SK-N-MC (cell line): ENCODE measurements around the gene ZSWIM3.

Experiments
- DNase-seq: peaks from one replicate; pipeline ENCODE4 v3.0.0-alpha.2; 2011; ENCODE audit warnings: low read depth, low spot score
- H3K27ac ChIP-seq: fragments of 200-600 bp; sonication (generic); 2 replicates; pipeline ENCODE4 v1.5.1; 2016; ENCODE audit warnings: mixed run types
- H3K36me3 ChIP-seq: fragments of 200-600 bp; sonication (generic); 2 replicates; pipeline ENCODE4 v1.6.1; 2017; ENCODE audit warnings: antibody characterized with exemption, low read length, mixed read lengths; ENCODE audit not compliant: insufficient read depth
- H3K4me3 ChIP-seq: fragments of 200-600 bp; sonication (generic); 2 replicates; pipeline ENCODE4 v1.5.1; 2016
- H3K9ac ChIP-seq: fragments of 200-600 bp; sonication (generic); 2 replicates; pipeline ENCODE4 v1.8.0; 2017; ENCODE audit warnings: mixed run types, mixed read lengths; ENCODE audit not compliant: insufficient read length
- H3K9me3 ChIP-seq: fragments of 200-600 bp; sonication (generic); 2 replicates; pipeline ENCODE4 v1.6.1; 2017; ENCODE audit warnings: low read depth, mild to moderate bottlenecking, antibody characterized with exemption, low read length, moderate library complexity, mixed read lengths
- EZH2 ChIP-seq: fragments of 200-600 bp; sonication (generic); IDR thresholded peaks from one replicate; pipeline ENCODE4 v1.6.1; 2017; ENCODE audit warnings: antibody characterized with exemption
- FOXP2 ChIP-seq: optimal IDR thresholded peaks from 2 replicates; pipeline ENCODE3; 2011; ENCODE audit warnings: mild to moderate bottlenecking, moderate library complexity; ENCODE audit not compliant: insufficient read depth; ENCODE audit errors: extremely low read length, control extremely low read depth
- POLR2AphosphoS5 ChIP-seq: IDR thresholded peaks from 2 replicates; pipeline ENCODE4 v1.6.1; 2012; ENCODE audit warnings: mild to moderate bottlenecking, low read depth, low read length, borderline replicate concordance

The ZSWIM3 gene

DNA sequence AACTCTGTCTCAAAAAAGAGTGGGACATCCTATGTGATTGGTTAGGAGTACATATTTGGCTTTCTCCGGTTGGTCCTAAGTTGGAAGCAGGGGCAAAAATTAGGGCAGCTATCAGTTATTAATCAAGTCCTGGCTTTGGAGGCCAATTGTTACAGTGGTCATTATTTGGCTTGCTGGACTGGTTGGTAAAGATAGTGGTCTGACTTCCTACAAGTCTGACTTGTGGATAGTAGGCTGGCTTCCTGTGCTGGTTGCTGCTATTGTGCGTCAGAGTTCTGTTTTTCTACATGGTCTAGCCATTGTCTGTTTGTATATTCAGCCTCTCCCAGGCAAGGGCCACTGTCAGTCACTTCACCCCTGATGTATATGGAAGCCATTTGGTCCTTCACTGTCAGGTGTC is 7.2 kb upstream of the ZSWIM3 start:
- TF ChIP-seq EZH2, result no peak
- no peak for TF ChIP-seq FOXP2
- TF ChIP-seq POLR2AphosphoS5, result no peak
- H3K36me3 ChIP-seq, result no peaks in the 10 kb centered on the region
- no peaks in the 10 kb centered on the region for H3K9me3 ChIP-seq
- no peak overlapping the region for H3K27ac ChIP-seq
- no peak overlapping the region for H3K9ac ChIP-seq
- no peak for DNase-seq
- H3K4me3 ChIP-seq, result no peak overlapping the region

DNA sequence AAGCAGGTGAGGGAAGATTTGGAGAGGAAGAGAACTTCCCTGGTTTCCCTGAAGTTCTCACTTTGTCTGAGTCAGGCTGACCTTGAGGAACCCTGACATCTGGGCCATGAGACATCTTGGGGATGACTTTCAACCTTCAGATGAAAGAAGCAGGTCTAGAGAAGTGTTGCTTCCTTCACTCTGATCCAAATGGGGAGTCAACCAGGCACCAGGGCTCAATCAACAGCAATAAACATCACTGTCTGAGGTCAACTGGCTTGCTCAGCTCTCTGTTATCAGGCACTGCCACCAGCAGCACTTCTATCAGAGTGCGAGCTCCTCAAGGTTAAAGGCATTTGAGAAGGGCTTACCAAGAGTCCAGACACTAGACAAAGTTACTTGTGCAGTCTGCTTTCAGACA is 6.5 kb upstream of the ZSWIM3 start:
- Histone ChIP-seq H3K36me3 (no peaks in the 10 kb centered on the region), H3K27ac (no peak overlapping the region), H3K9ac (no peak overlapping the region), H3K9me3 (no peaks in the 10 kb centered on the region), H3K4me3 (no peak overlapping the region)
- TF ChIP-seq EZH2, result no peak
- no peak for TF ChIP-seq POLR2AphosphoS5
- DNase-seq, result no peak

DNA sequence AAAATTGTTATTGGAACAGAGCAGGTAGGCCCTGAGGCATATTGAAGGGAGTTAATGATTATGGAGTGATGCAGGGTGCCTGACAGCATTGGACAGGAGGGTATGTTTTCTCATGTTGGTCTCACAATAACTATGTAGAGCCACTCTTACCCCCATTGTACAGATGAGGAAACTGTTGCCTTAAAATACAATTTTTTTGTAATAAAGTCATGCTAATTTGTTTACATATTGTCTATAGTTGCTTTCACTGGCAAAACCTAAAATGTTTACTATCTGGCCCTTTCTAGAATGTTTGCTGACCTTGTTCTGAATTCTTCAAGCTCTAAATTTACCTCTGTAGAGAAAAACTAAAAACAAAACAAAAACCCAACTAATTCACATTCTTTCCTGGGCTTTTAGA is 5.9 kb upstream of the ZSWIM3 start:
- Histone ChIP-seq H3K9ac (no peak overlapping the region), H3K36me3 (no peaks in the 10 kb centered on the region), H3K27ac (no peak overlapping the region), H3K4me3 (no peak overlapping the region), H3K9me3 (no peaks in the 10 kb centered on the region)
- DNase-seq, result no peak
- TF ChIP-seq FOXP2 (no peak), EZH2 (no peak), POLR2AphosphoS5 (no peak)

DNA sequence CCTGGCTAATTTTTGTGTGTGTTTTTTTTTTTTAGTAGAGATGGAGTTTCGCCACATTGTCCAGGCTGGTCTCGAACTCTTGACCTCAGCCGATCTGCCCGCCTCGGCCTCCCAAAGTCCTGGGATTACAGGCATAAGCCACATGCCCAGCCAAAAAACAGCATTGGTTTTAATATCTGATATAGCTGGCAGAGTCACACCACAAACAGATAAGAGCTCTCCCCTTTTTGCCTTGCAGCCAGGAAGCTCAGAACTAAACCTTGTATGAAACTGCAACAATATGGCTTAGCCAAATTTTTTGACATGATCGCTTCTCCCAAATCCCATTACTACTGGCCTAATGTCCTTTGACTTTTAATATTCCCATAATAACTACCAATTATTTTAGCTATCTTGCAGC is 5.1 kb upstream of the ZSWIM3 start:
- no peaks in the 10 kb centered on the region for H3K36me3 ChIP-seq
- TF ChIP-seq POLR2AphosphoS5, result no peak
- no peak for TF ChIP-seq EZH2
- TF ChIP-seq FOXP2, result no peak
- no peaks in the 10 kb centered on the region for H3K9me3 ChIP-seq
- H3K4me3 ChIP-seq, result no peak overlapping the region
- DNase-seq, result no peak
- H3K27ac ChIP-seq, result no peak overlapping the region
- no peak overlapping the region for H3K9ac ChIP-seq

DNA sequence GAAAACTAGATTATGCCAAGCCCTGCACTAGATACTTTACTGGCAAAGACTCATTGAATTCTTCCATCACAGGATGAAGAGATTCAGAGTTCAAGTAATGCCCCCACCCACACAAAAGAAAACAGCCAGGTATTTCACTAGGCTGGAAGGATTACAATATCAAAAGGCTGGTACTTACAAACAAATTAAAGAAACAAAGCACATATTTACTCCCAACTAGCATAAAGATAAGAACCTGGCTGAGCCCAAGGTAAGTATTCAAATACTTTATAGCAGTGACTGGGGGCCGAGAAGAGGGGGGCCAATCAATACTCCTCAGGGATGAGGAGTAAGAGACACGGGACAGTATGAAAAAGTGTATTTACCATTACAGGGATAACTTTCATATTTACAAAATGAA is 3.9 kb upstream of the ZSWIM3 start:
- DNase-seq, result no peak
- H3K27ac ChIP-seq, result no peak overlapping the region
- H3K9me3 ChIP-seq, result no peaks in the 10 kb centered on the region
- no peak for TF ChIP-seq FOXP2
- H3K4me3 ChIP-seq, result no peak overlapping the region
- no peaks in the 10 kb centered on the region for H3K36me3 ChIP-seq
- no peak overlapping the region for H3K9ac ChIP-seq

DNA sequence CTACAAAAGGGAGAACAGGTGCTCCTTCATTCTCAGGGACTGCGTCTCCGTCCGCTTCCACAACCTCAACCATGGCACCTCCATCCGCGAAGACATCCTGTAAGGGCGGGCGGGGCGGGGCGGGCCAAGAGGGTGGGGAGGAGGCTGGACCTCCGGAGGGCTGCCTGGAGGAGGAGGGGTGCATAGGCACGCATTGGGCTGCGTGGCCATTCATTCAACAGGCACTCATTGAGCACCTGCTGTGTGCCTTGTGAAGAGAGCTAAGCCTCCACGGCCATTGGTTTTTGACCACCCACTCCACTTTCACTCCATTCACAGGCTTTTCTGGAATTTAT is 435 bp downstream of the ZSWIM3 start:
- Histone ChIP-seq H3K36me3 (no peaks in the 10 kb centered on the region), H3K9ac (peak overlapping the region; percentile 81), H3K4me3 (peak overlapping the region; percentile 98), H3K9me3 (no peaks in the 10 kb centered on the region), H3K27ac (0 out of 2 replicates have a peak overlapping the region, but pooled peaks have one; percentile 36)
- no peak for TF ChIP-seq FOXP2
- TF ChIP-seq POLR2AphosphoS5, result no peak
- TF ChIP-seq EZH2, result no peak
- DNase-seq, result no peak

DNA sequence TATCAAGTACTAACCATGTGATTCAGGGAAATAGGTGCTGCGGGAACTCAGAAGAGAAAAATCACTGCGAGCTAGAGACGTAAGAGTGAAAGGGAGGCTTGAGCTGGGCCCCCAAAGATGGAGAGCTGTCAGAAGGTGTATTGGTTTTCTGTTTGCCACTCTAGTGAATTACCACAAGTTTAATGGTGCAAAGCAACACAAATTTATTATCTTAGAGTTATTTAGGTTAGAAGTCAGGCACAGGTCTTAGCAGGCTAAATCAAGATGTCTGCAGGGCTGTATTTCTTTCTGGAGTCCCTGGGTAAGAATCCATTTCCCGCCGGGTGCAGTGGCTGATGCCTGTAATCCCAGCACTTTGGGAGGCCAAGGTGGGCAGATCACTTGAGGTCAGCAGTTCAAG is 2.5 kb downstream of the ZSWIM3 start:
- Histone ChIP-seq H3K4me3 (no peak overlapping the region), H3K9me3 (no peaks in the 10 kb centered on the region), H3K36me3 (no peaks in the 10 kb centered on the region), H3K9ac (no peak overlapping the region), H3K27ac (no peak overlapping the region)
- no peak for DNase-seq
- no peak for TF ChIP-seq POLR2AphosphoS5
- TF ChIP-seq EZH2, result no peak
- TF ChIP-seq FOXP2, result no peak

DNA sequence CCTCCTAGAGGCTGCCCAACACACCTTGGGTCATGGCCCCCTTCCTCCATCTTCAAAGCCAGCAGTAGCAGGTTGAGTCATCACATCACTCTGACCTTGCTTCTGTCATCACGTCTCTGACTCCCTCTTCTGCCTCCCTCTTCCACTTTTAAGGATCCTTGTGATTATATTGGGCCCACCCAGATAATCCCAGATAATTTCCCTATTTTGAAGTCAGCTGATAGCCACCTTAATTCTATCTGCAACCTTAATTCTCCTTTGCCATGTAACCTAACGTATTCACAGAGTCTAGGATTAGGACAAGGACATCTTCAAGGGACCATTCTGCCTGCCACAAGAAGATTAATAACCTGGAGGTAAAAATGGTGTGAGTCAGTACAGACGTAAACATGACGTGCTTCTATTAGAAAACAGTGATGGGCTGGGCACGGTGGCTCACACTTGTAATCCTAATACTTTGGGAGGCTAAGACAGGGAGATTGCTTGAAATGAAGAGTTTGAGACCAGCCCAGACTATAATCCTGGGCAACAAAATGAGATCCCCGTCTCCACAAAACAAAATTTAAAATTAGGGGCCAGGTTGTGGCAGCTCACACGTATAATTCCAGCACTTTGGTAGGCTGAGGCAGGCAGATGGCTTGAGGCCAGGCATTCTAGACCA is 3.3 kb downstream of the ZSWIM3 start:
- Histone ChIP-seq H3K4me3 (no peak overlapping the region), H3K36me3 (no peaks in the 10 kb centered on the region), H3K9me3 (no peaks in the 10 kb centered on the region), H3K9ac (no peak overlapping the region), H3K27ac (no peak overlapping the region)
- TF ChIP-seq EZH2, result no peak
- no peak for TF ChIP-seq POLR2AphosphoS5
- no peak for TF ChIP-seq FOXP2
- no peak for DNase-seq
